ENCODE results near the gene WFDC10A. TPM values are rescaled to one million over a fixed set of nuclear protein-coding genes. Genes with fewer than 3 reads are reported as not detected.

WFDC10A gene
- total and polyA plus RNA-seq, 2 donors (not counting 1 experiment from before 2014, with no cell fraction given): not detected

DNA sequence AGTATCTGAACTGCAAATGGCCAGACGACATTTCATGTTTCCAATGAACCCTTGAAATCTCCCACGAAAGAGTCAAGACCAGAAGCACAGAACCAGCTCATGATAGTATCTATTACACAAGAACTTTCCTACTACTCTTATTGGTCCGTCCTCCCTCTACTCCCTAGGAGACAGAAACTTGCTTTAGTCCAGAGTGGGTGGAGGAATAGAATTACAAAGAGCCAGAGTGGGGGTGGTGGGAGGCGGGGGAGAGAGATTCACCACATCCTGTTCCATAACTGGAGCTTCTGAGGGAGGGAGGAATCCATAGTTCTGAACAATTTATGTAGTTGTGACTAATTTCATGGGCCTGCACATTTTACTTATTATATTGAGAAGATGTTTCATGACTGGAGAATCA is 18.5 kb upstream of the WFDC10A start:
- no peak for TF ChIP-seq EZH2 (IDR thresholded peaks at IDR 0.05; ENCODE audit: low read length, missing control alignments)
- TF ChIP-seq, protein P1, sequence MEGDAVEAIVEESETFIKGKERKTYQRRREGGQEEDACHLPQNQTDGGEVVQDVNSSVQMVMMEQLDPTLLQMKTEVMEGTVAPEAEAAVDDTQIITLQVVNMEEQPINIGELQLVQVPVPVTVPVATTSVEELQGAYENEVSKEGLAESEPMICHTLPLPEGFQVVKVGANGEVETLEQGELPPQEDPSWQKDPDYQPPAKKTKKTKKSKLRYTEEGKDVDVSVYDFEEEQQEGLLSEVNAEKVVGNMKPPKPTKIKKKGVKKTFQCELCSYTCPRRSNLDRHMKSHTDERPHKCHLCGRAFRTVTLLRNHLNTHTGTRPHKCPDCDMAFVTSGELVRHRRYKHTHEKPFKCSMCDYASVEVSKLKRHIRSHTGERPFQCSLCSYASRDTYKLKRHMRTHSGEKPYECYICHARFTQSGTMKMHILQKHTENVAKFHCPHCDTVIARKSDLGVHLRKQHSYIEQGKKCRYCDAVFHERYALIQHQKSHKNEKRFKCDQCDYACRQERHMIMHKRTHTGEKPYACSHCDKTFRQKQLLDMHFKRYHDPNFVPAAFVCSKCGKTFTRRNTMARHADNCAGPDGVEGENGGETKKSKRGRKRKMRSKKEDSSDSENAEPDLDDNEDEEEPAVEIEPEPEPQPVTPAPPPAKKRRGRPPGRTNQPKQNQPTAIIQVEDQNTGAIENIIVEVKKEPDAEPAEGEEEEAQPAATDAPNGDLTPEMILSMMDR (conservative IDR thresholded peaks at IDR 0.05 in 1 of 2, IDR thresholded peaks at IDR 0.05 in 1 of 2; ENCODE audit: low read depth in 1 of 2, low read length in 2 of 2): no peak
- no peak overlapping the region for H3K4me3 ChIP-seq (replicated peaks in 1 of 4; ENCODE audit: control extremely low read depth in 1 of 4, insufficient read depth in 1 of 4, low read depth in 3 of 4, low read length in 4 of 4)
- H2AFZ ChIP-seq (ENCODE audit: low read length): no peak overlapping the region
- no peaks in the 10 kb centered on the region for H3K79me2 ChIP-seq (ENCODE audit: control insufficient read depth, insufficient read depth, low read length)
- no peak overlapping the region for H3K4me2 ChIP-seq (ENCODE audit: extremely low read depth, insufficient read depth, low read length)
- H3K36me3 ChIP-seq (ENCODE audit: control insufficient read depth, insufficient read depth, low read length): no peaks in the 10 kb centered on the region
- H3K9ac ChIP-seq (ENCODE audit: insufficient read depth, low read length): no peak overlapping the region
- H4K20me1 ChIP-seq (ENCODE audit: control insufficient read depth, extremely low read depth, insufficient read depth, low read length): no peaks in the 10 kb centered on the region
- H3K9me3 ChIP-seq (ENCODE audit: control insufficient read depth, insufficient read depth, low read depth, low read length): no peaks in the 10 kb centered on the region
- peak; percentile 16 to 88 for DNase-seq (ENCODE audit: low read depth in 2 of 2)
- no peak overlapping the region for H3K27ac ChIP-seq (ENCODE audit: insufficient read depth, low read length)
- no peaks in the 10 kb centered on the region for H3K4me1 ChIP-seq (ENCODE audit: control insufficient read depth, extremely low read depth, insufficient read depth, low read length)
- H3K27me3 ChIP-seq (ENCODE audit: control insufficient read depth, insufficient read depth, low read length): no peaks in the 10 kb centered on the region

- H3K4me1 ChIP-seq (ENCODE audit: control insufficient read depth, extremely low read depth, insufficient read depth, low read length): no peaks in the 10 kb centered on the region
- H3K9ac ChIP-seq (ENCODE audit: insufficient read depth, low read length): no peak overlapping the region
- H3K27ac ChIP-seq (ENCODE audit: insufficient read depth, low read length): no peak overlapping the region
- no peaks in the 10 kb centered on the region for H4K20me1 ChIP-seq (ENCODE audit: control insufficient read depth, extremely low read depth, insufficient read depth, low read length)
- TF ChIP-seq, protein P1 (conservative IDR thresholded peaks at IDR 0.05 in 1 of 2, IDR thresholded peaks at IDR 0.05 in 1 of 2; ENCODE audit: low read depth in 1 of 2, low read length in 2 of 2): no peak
- TF ChIP-seq EZH2 (IDR thresholded peaks at IDR 0.05; ENCODE audit: low read length, missing control alignments): no peak
- H3K9me3 ChIP-seq (ENCODE audit: control insufficient read depth, insufficient read depth, low read depth, low read length): no peaks in the 10 kb centered on the region
- H3K4me3 ChIP-seq (replicated peaks in 1 of 4; ENCODE audit: control extremely low read depth in 1 of 4, insufficient read depth in 1 of 4, low read depth in 3 of 4, low read length in 4 of 4): no peak overlapping the region
- no peak overlapping the region for H3K4me2 ChIP-seq (ENCODE audit: extremely low read depth, insufficient read depth, low read length)
- H3K79me2 ChIP-seq (ENCODE audit: control insufficient read depth, insufficient read depth, low read length): no peaks in the 10 kb centered on the region
- no peaks in the 10 kb centered on the region for H3K36me3 ChIP-seq (ENCODE audit: control insufficient read depth, insufficient read depth, low read length)
- no peak for DNase-seq (ENCODE audit: low read depth in 2 of 2)
- H3K27me3 ChIP-seq (ENCODE audit: control insufficient read depth, insufficient read depth, low read length): no peaks in the 10 kb centered on the region
- H2AFZ ChIP-seq (ENCODE audit: low read length): no peak overlapping the region
These were observed 17.2 kb upstream of the WFDC10A start for GRCh38 chr20:45612314-45612713.

DNA sequence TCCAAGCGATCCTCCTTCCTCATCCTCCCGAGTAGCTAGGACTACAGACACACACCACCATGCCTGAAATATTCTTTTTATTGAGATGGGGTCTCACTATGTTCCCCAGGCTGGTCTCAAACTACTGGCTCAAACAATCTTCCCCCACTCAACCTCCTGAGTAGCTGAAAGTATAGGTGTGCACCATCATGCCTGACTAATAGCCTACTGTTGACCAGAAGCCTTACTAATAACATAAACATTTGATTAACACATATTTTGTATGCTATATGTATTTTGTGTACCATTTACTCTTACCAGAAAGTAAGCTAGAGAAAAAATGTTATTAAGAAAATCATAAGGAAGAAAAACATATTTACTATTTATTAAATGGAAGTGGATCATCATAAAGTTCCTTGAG is 11.9 kb upstream of the WFDC10A start:
- TF ChIP-seq, protein P1 (conservative IDR thresholded peaks at IDR 0.05 in 1 of 2, IDR thresholded peaks at IDR 0.05 in 1 of 2; ENCODE audit: low read depth in 1 of 2, low read length in 2 of 2): no peak
- no peak for TF ChIP-seq EZH2 (IDR thresholded peaks at IDR 0.05; ENCODE audit: low read length, missing control alignments)
- Histone ChIP-seq H3K27ac (ENCODE audit: insufficient read depth, low read length) (no peak overlapping the region), H3K4me2 (ENCODE audit: extremely low read depth, insufficient read depth, low read length) (no peak overlapping the region), H3K9ac (ENCODE audit: insufficient read depth, low read length) (no peak overlapping the region), H3K36me3 (ENCODE audit: control insufficient read depth, insufficient read depth, low read length) (no peaks in the 10 kb centered on the region), H3K79me2 (ENCODE audit: control insufficient read depth, insufficient read depth, low read length) (no peaks in the 10 kb centered on the region), H2AFZ (ENCODE audit: low read length) (no peak overlapping the region), H4K20me1 (ENCODE audit: control insufficient read depth, extremely low read depth, insufficient read depth, low read length) (no peaks in the 10 kb centered on the region), H3K4me1 (ENCODE audit: control insufficient read depth, extremely low read depth, insufficient read depth, low read length) (no peaks in the 10 kb centered on the region), H3K27me3 (ENCODE audit: control insufficient read depth, insufficient read depth, low read length) (no peaks in the 10 kb centered on the region), H3K4me3 (replicated peaks in 1 of 4; ENCODE audit: control extremely low read depth in 1 of 4, insufficient read depth in 1 of 4, low read depth in 3 of 4, low read length in 4 of 4) (no peak overlapping the region), H3K9me3 (ENCODE audit: control insufficient read depth, insufficient read depth, low read depth, low read length) (no peaks in the 10 kb centered on the region)
- no peak for DNase-seq (ENCODE audit: low read depth in 2 of 2)
